Thyroid gland (tissue), 4 donors: ENCODE results near the gene ENTPD6.

Experiments used
- CTCF ChIP-seq, 6 experiments: fragments of 200-600 bp in 3 of 6; fragments of 450-650 bp in 3 of 6; sonication (generic) in 3 of 6; IDR thresholded peaks; one replicate each; pipeline ENCODE4 v1.5.1; 2016 to 2019; ENCODE audit warnings: antibody characterized with exemption in 6 of 6, mild to moderate bottlenecking in 2 of 6, inconsistent platforms in 1 of 6, moderate library complexity in 1 of 6
- POLR2A ChIP-seq, 2 donors: fragments of 450-650 bp; IDR thresholded peaks; one replicate each; pipeline ENCODE4 v1.6.1; 2017; ENCODE audit warnings: antibody characterized with exemption in 2 of 2, mild to moderate bottlenecking in 2 of 2, moderate library complexity in 1 of 2

GRCh38 chr20:25246182-25246999 is 50.9 kb downstream of the ENTPD6 start:
- TF ChIP-seq CTCF (IDR thresholded peaks at IDR 0.05) = no peak
- TF ChIP-seq POLR2A (IDR thresholded peaks at IDR 0.05) = no peak
